D341Med (cell line): ENCODE results near the gene ZNF283.
"Not testable (repeated sequence)": the region's sequence is repeated elsewhere in the genome, so short reads cannot be mapped to it uniquely, and the experiment has no call there.

Experiments
- DNase-seq: peaks from one replicate; pipeline ENCODE4 v3.0.0; 2012; ENCODE audit warnings: low spot score

ZNF283 gene

GRCh38 chr19:43848821-43849220 is 21.7 kb downstream of the ZNF283 start:
- DNase-seq = no peak

DNA sequence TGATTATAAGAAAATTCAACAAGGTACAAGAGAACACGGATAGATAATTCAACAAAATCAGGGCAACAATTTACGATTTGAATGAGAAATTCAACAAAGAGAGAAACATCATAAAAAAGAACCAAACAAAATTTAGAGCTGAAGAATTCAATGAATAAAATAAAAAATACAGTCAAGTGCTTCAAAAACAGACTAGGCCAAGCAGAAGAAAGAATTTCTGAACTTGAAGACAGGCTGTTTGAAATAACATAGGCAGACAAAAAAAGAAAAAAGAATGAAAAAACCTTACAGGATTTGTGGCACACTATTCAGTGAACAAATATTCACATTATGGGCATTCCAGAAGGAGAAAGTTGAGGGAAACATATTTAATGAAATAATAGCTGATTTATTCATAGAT is 31.1 kb downstream of the ZNF283 start:
- no peak for DNase-seq

DNA sequence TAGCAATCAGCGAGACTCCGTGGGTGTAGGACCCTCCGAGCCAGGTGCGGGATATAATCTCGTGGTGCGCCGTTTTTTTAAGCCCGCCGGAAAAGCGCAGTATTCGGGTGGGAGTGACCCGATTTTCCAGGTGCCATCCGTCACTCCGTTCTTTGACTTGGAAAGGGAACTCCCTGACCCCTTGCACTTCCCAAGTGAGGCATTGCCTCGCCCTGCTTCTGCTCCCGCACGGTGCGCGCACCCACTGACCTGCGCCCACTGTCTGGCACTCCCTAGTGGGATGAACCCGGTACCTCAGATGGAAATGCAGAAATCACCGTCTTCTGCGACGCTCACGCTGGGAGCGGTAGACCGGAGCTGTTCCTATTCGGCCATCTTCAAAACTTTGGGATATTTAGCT is 39.8 kb downstream of the ZNF283 start:
- DNase-seq = not testable (repeated sequence)

GRCh38 chr19:43872547-43873336 is 45.6 kb downstream of the ZNF283 start:
- no peak for DNase-seq

DNA sequence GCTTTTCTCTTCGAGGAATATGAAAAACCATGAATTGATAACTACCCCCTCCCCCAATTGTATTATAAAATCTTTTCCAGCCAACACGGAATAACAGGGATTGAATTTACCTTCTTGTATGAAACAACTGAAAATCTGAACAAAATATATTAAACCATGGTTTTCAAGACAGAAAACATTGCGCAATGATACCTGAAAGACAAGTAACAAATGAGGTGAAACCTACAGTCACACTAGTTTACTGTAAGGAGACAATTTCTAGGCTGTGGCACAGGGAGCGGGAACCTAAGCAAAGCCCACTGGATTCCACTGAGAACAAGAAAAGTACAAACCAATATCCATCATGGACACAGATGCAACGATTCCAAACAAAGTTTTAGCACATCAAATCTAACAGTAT is 53.4 kb downstream of the ZNF283 start:
- DNase-seq = no peak

- no peak for DNase-seq
These were observed 56.7 kb downstream of the ZNF283 start, which contains the start of gene ZNF404 for GRCh38 chr19:43883864-43884263. Gene ZNF404, minus strand, starts transcription at chr19:43883964.

- no peak for DNase-seq
These were observed 68.7 kb downstream of the ZNF283 start for GRCh38 chr19:43895727-43896308.
